Measurements from ENCODE around the gene UGDH. TPM values are rescaled to one million over a fixed set of nuclear protein-coding genes. Genes with fewer than 3 reads are reported as not detected.

Gene UGDH
- total RNA-seq, 4 donors from 2014 or later: 168 to 335 (median 204) TPM

GRCh38 chr4:39528061-39528465, 824 bp upstream of the UGDH start:
- no peaks in the 10 kb centered on the region for H3K27me3 ChIP-seq
- DNase-seq: no peak
- peak overlapping the region; percentile 90 to 95 (median 93) for H3K27ac ChIP-seq
- H3K9me3 ChIP-seq: no peaks in the 10 kb centered on the region
- TF ChIP-seq CTCF (IDR thresholded peaks at IDR 0.05): no peak
- TF ChIP-seq POLR2A (IDR thresholded peaks at IDR 0.05): no peak
- H3K36me3 ChIP-seq: peaks cover 0 to 11% (median 0%) of the 10 kb centered on the region in 3 donors
- H3K4me3 ChIP-seq: peak overlapping the region; percentile 75 to 97 (median 92)
- H3K4me1 ChIP-seq: peaks cover 0 to 11% (median 1%) of the 10 kb centered on the region in 4 donors

- peak overlapping the region; percentile 75 to 97 (median 92) for H3K4me3 ChIP-seq
- H3K27ac ChIP-seq: peak overlapping the region; percentile 90 to 95 (median 93)
- H3K36me3 ChIP-seq: peaks cover 0 to 1% (median 0%) of the 10 kb centered on the region in 3 donors
- TF ChIP-seq CTCF (IDR thresholded peaks at IDR 0.05) (no peak), POLR2A (IDR thresholded peaks at IDR 0.05) (no peak)
- H3K4me1 ChIP-seq: peaks cover 0 to 11% (median 1%) of the 10 kb centered on the region in 4 donors
- H3K9me3 ChIP-seq: no peaks in the 10 kb centered on the region
- H3K27me3 ChIP-seq: no peaks in the 10 kb centered on the region
- peak in 1 of 3 donors; percentile 40 for DNase-seq
These were observed 409 bp downstream of the UGDH start for GRCh38 chr4:39526765-39527295.

- Histone ChIP-seq H3K36me3 (no peaks in the 10 kb centered on the region), H3K27ac (peak overlapping the region; percentile 90 to 95 (median 93)), H3K27me3 (no peaks in the 10 kb centered on the region), H3K4me1 (peaks cover 0 to 11% (median 3%) of the 10 kb centered on the region in 4 donors), H3K4me3 (peak overlapping the region; percentile 75 to 97 (median 92)), H3K9me3 (no peaks in the 10 kb centered on the region)
- no peak for DNase-seq
- TF ChIP-seq POLR2A (IDR thresholded peaks at IDR 0.05): no peak
- no peak for TF ChIP-seq CTCF (IDR thresholded peaks at IDR 0.05)
These were observed 1.2 kb downstream of the UGDH start for GRCh38 chr4:39525822-39526690.

- Histone ChIP-seq H3K27ac (no peak overlapping the region), H3K36me3 (peaks cover 0 to 10% (median 0%) of the 10 kb centered on the region in 3 donors), H3K9me3 (no peaks in the 10 kb centered on the region), H3K4me3 (peak overlapping the region in 2 of 4 donors; percentile 89 to 94), H3K4me1 (peaks cover 0 to 11% (median 3%) of the 10 kb centered on the region in 4 donors), H3K27me3 (no peaks in the 10 kb centered on the region)
- no peak for DNase-seq
- TF ChIP-seq CTCF (IDR thresholded peaks at IDR 0.05) (no peak), POLR2A (IDR thresholded peaks at IDR 0.05) (no peak)
These were observed 2.9 kb downstream of the UGDH start for GRCh38 chr4:39524161-39524957.

GRCh38 chr4:39522068-39522467, 5.2 kb downstream of the UGDH start:
- Histone ChIP-seq H3K4me3 (no peak overlapping the region), H3K4me1 (peaks cover 0 to 5% (median 0%) of the 10 kb centered on the region in 4 donors), H3K27me3 (no peaks in the 10 kb centered on the region), H3K9me3 (no peaks in the 10 kb centered on the region), H3K27ac (no peak overlapping the region), H3K36me3 (peaks cover 0 to 29% (median 0%) of the 10 kb centered on the region in 3 donors)
- no peak for TF ChIP-seq CTCF (IDR thresholded peaks at IDR 0.05)
- no peak for TF ChIP-seq POLR2A (IDR thresholded peaks at IDR 0.05)
- no peak for DNase-seq
